K562 (cell line): ENCODE data around the gene RRP9. TPM values are rescaled to one million over a fixed set of nuclear protein-coding genes. Genes with fewer than 3 reads are reported as not detected.

Experiments
- BCOR ChIP-seq: fragments of 450-650 bp; IDR thresholded peaks from 2 replicates; pipeline ENCODE4 v1.6.1; 2016
- CTCF ChIP-seq, 3 experiments: IDR thresholded peaks in 2 of 3; conservative IDR thresholded peaks in 1 of 3; 2 replicates each; pipeline ENCODE4 v1.5.1; 2011 to 2012; ENCODE audit warnings: low read length in 3 of 3, mild to moderate bottlenecking in 3 of 3, control low read depth in 2 of 3, improper control_type of control experiment in 1 of 3, inconsistent platforms in 1 of 3, low read depth in 1 of 3, mixed read lengths in 1 of 3, moderate library complexity in 1 of 3; ENCODE audit not compliant: insufficient read depth in 2 of 3
- DMBX1 ChIP-seq: fragments of 250-450 bp; sonication (Bioruptor Pico); IDR thresholded peaks from 2 replicates; pipeline ENCODE4 v1.8.0; 2022; ENCODE audit warnings: inconsistent platforms, mild to moderate bottlenecking, moderate library complexity, borderline replicate concordance
- EP400 ChIP-seq: fragments of 450-650 bp; IDR thresholded peaks from 2 replicates; pipeline ENCODE4 v1.6.1; 2017; ENCODE audit warnings: antibody characterized with exemption, mild to moderate bottlenecking, moderate library complexity
- ETS1 ChIP-seq: conservative IDR thresholded peaks from 2 replicates; pipeline ENCODE4 v1.6.1; 2011; ENCODE audit warnings: low read depth, mild to moderate bottlenecking, low read length; ENCODE audit not compliant: control insufficient read depth
- KAT7 ChIP-seq: sonication (generic); formaldehyde crosslinking; IDR thresholded peaks from 2 replicates; pipeline ENCODE4 v1.8.0; 2022; ENCODE audit warnings: missing genetic modification reagents, mild to moderate bottlenecking, borderline replicate concordance
- MAZ ChIP-seq, 2 experiments: fragments of 450-650 bp in 1 of 2; sonication (generic) in 1 of 2; formaldehyde crosslinking; IDR thresholded peaks in 1 of 2; conservative IDR thresholded peaks in 1 of 2; 2 replicates each; pipeline versions ENCODE4 v1.4.0 to v1.5.0; 2020; ENCODE audit warnings: mild to moderate bottlenecking in 1 of 2, missing genetic modification reagents in 1 of 2
- MCM7 ChIP-seq, 2 experiments: fragments of 450-650 bp; IDR thresholded peaks; 2 replicates each; pipeline ENCODE4 v1.6.1; 2016 to 2018
- MXD1 ChIP-seq: fragments of 250-450 bp; sonication (Bioruptor Pico); IDR thresholded peaks from 2 replicates; pipeline ENCODE4 v1.8.0; 2021; ENCODE audit warnings: borderline replicate concordance, mild to moderate bottlenecking, moderate library complexity; ENCODE audit not compliant: poor library complexity, severe bottlenecking
- NR2C2 ChIP-seq, 2 experiments: fragments of 200-800 bp in 1 of 2; sonication (Bioruptor generic) in 1 of 2; sonication (generic) in 1 of 2; formaldehyde crosslinking in 1 of 2; IDR thresholded peaks; 2 replicates each; pipeline versions ENCODE4 v1.6.1 to v1.8.0; 2016 to 2022; ENCODE audit warnings: mild to moderate bottlenecking in 1 of 2, missing compliant biosample characterization in 1 of 2, missing genetic modification characterization in 1 of 2, missing genetic modification reagents in 1 of 2
- POLR3G ChIP-seq: IDR thresholded peaks from 2 replicates; pipeline ENCODE4 v1.6.1; 2011; ENCODE audit not compliant: insufficient read length, insufficient replicate concordance; ENCODE audit errors: extremely low read depth
- ZNF444 ChIP-seq: fragments of 250-450 bp; sonication (Bioruptor Pico); IDR thresholded peaks from 2 replicates; pipeline ENCODE4 v1.4.0; 2020; ENCODE audit warnings: mild to moderate bottlenecking, moderate library complexity
- ZNF75A ChIP-seq: fragments of 450-650 bp; formaldehyde crosslinking; IDR thresholded peaks from 2 replicates; pipeline ENCODE4 v1.4.0; 2020; ENCODE audit warnings: mild to moderate bottlenecking
- ZNF764 ChIP-seq: fragments of 250-450 bp; sonication (Bioruptor Pico); IDR thresholded peaks from 2 replicates; pipeline ENCODE4 v1.4.0; 2020; ENCODE audit warnings: low read depth, mild to moderate bottlenecking, moderate library complexity
- ZNF778 ChIP-seq: fragments of 450-650 bp; formaldehyde crosslinking; IDR thresholded peaks from 2 replicates; pipeline ENCODE4 v1.4.0; 2020; ENCODE audit warnings: mild to moderate bottlenecking, moderate library complexity
- polyA plus RNA-seq, 8 experiments: library from polyadenylated mRNA; depleted of rRNA in 4 of 8; stranded (reverse) in 5 of 8; unstranded in 3 of 8; fragments of >200 nt; fragmentation: Nextera tagmentation in 2 of 8; fragmentation: Illumina TruSeq in 1 of 8; extraction: Ambion mirVana in 2 of 8; extraction: Trizol in 1 of 8; gene quantifications; 2 replicates each; pipeline versions ENCODE4 v1.2.1 to v1.2.3, GENCODE V29; 2011 to 2014; ENCODE audit warnings: inconsistent platforms in 1 of 8, missing spikeins in 1 of 8
- total RNA-seq, 7 experiments: library from RNA; depleted of rRNA in 6 of 7; stranded (reverse); fragments of >200 nt in 6 of 7; fragmentation: Illumina TruSeq in 2 of 7; extraction: Trizol in 2 of 7; gene quantifications; 2 replicates each; pipeline versions ENCODE4 v1.2.1 to v1.2.3, GENCODE V29; 2011 to 2021; ENCODE audit warnings: low replicate concordance in 1 of 7
- TF ChIP-seq, protein P1 (sequence below): fragments of 450-650 bp; IDR thresholded peaks from 2 replicates; pipeline ENCODE4 v1.6.1; 2018; ENCODE audit not compliant: partially characterized antibody

Gene RRP9
- total and polyA plus RNA-seq, 9 of the 15 experiments (the other 6 are each of a cell fraction or from before 2014, with no cell fraction given): 5.2 to 67.0 (median 45.9) TPM

DNA sequence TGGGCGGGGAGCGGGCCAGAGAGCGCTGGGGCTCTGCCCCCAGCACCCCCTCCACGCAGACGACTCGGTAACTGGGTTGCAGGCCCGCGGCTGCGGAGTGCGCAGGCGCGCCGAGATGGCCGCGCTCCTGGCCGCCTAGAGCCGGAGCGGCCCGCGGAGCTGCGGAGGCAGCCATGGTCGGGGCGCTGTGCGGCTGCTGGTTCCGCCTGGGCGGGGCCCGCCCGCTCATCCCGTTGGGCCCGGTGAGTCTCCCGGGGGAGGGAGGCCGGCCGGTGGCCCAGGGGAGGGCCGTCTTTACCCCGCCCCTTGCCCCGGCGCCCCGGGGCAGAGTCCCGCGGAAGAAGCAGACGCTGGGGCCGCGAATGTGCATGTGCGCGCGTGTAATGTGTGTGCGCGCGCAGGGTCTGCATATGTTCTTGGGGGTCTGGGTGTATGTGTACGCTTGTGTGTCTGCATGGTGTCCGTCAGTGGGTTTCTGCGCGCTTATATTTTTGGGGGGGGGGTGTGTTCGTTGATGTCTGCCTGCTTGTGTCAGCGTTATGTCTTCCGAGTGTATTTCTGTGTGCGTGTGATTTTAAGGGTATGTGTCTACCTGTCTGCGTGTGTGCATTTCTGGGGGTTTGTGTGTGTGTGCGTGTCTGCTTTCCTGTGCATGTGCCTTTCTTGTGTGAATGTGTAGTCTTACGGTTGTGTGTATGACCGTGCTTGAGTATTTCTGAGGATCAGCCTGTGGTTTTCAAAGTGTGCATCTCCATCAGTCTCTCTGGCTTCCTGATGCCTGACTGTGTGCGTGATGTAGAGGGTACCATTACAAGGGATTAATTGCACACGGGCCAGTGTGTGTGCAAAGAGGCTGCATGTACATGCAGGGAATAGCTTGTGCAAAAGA is 33.5 kb upstream of the RRP9 start, which contains the start of gene ABHD14A (continued):
- TF ChIP-seq CTCF (IDR thresholded peaks at IDR 0.05 in 2 of 3, conservative IDR thresholded peaks at IDR 0.05 in 1 of 3; ENCODE audit: insufficient read depth in 2 of 3, low read depth in 1 of 3, low read length in 3 of 3) (no peak), BCOR (no peak), ZNF444 (no peak), MAZ (CRISPR knock-in tag; conservative IDR thresholded peaks at IDR 0.05 in 1 of 2, IDR thresholded peaks at IDR 0.05 in 1 of 2) (peak in 1 of 2 experiments; percentile 37; a peak in 2 of 4 replicates), NR2C2 (CRISPR knock-in tag; IDR thresholded peaks at IDR 0.05) (no peak), NR2C2 (tag; IDR thresholded peaks at IDR 0.05) (no peak), ZNF778 (CRISPR knock-in tag) (no peak), EP400 (no peak; the same call in 1 of the 2 replicates), MCM7 (IDR thresholded peaks at IDR 0.05) (no peak), ZNF75A (CRISPR knock-in tag) (no peak), KAT7 (CRISPR knock-in tag) (no peak), POLR3G (no peak), DMBX1 (CRISPR knock-in tag) (no peak), MXD1 (CRISPR knock-in tag) (no peak), ETS1 (0 out of 2 replicates have a peak, but pooled peaks have one; percentile 53), ZNF764 (no peak)
- TF ChIP-seq, protein P1, sequence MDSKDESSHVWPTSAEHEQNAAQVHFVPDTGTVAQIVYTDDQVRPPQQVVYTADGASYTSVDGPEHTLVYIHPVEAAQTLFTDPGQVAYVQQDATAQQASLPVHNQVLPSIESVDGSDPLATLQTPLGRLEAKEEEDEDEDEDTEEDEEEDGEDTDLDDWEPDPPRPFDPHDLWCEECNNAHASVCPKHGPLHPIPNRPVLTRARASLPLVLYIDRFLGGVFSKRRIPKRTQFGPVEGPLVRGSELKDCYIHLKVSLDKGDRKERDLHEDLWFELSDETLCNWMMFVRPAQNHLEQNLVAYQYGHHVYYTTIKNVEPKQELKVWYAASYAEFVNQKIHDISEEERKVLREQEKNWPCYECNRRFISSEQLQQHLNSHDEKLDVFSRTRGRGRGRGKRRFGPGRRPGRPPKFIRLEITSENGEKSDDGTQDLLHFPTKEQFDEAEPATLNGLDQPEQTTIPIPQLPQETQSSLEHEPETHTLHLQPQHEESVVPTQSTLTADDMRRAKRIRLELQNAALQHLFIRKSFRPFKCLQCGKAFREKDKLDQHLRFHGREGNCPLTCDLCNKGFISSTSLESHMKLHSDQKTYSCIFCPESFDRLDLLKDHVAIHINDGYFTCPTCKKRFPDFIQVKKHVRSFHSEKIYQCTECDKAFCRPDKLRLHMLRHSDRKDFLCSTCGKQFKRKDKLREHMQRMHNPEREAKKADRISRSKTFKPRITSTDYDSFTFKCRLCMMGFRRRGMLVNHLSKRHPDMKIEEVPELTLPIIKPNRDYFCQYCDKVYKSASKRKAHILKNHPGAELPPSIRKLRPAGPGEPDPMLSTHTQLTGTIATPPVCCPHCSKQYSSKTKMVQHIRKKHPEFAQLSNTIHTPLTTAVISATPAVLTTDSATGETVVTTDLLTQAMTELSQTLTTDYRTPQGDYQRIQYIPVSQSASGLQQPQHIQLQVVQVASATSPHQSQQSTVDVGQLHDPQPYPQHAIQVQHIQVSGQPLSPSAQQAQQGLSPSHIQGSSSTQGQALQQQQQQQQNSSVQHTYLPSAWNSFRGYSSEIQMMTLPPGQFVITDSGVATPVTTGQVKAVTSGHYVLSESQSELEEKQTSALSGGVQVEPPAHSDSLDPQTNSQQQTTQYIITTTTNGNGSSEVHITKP: no peak
